NB4 (cell line): ENCODE results near the gene CATSPER4.

Experiments used
- DNase-seq: peaks from one replicate; pipeline ENCODE4 v3.0.0; 2010; ENCODE audit warnings: low read depth
- H3K4me3 ChIP-seq: one replicate; pipeline ENCODE4 v1.5.1; 2011; ENCODE audit warnings: mild to moderate bottlenecking, low read depth, low read length, moderate library complexity
- CTCF ChIP-seq: IDR thresholded peaks from one replicate; pipeline ENCODE4 v1.5.1; 2012; ENCODE audit warnings: low read depth, low read length
- MAX ChIP-seq: IDR thresholded peaks from 2 replicates; pipeline ENCODE4 v1.6.1; 2011; ENCODE audit warnings: low read depth, low read length
- MYC ChIP-seq: IDR thresholded peaks from 2 replicates; pipeline ENCODE4 v1.6.1; 2011; ENCODE audit warnings: low read depth, low read length
- POLR2A ChIP-seq: IDR thresholded peaks from 2 replicates; pipeline ENCODE4 v1.6.1; 2011; ENCODE audit warnings: mild to moderate bottlenecking; ENCODE audit not compliant: insufficient read length; ENCODE audit errors: extremely low read depth

The CATSPER4 gene

GRCh38 chr1:26153966-26154532, 36.4 kb upstream of the CATSPER4 start:
- TF ChIP-seq MAX (no peak), POLR2A (no peak), CTCF (no peak), MYC (no peak)
- DNase-seq: no peak
- H3K4me3 ChIP-seq: no peak overlapping the region

GRCh38 chr1:26154750-26155149, 35.7 kb upstream of the CATSPER4 start:
- TF ChIP-seq MYC (no peak), CTCF (no peak), POLR2A (no peak), MAX (no peak)

GRCh38 chr1:26155370-26156284, 34.8 kb upstream of the CATSPER4 start:
- TF ChIP-seq MYC (no peak), POLR2A (no peak), CTCF (no peak), MAX (no peak)
- DNase-seq: no peak
- H3K4me3 ChIP-seq: no peak overlapping the region

More at GRCh38 chr1:26154750-26155149, 35.7 kb upstream of the CATSPER4 start:
- no peak for DNase-seq
- H3K4me3 ChIP-seq: no peak overlapping the region

GRCh38 chr1:26156285-26157038, 33.9 kb upstream of the CATSPER4 start:
- DNase-seq: no peak
- H3K4me3 ChIP-seq: no peak overlapping the region
- TF ChIP-seq POLR2A (no peak), MAX (no peak), MYC (no peak), CTCF (no peak)

- H3K4me3 ChIP-seq: no peak overlapping the region
- DNase-seq: no peak
- TF ChIP-seq CTCF (no peak), POLR2A (no peak), MAX (no peak), MYC (no peak)
Observed at GRCh38 chr1:26158271-26158907, 32.0 kb upstream of the CATSPER4 start.
